ENCODE data around the gene RAB3B.

GRCh38 chr1:51927029-51927428 is 63.5 kb downstream of the RAB3B start:
- TF ChIP-seq EZH2phosphoT487 (IDR thresholded peaks at IDR 0.05) (no peak), CTCF (IDR thresholded peaks at IDR 0.05) (no peak), EZH2 (IDR thresholded peaks at IDR 0.05) (no peak)
